Measurements from ENCODE around the gene NCAN. TPM values are rescaled to one million over a fixed set of nuclear protein-coding genes. Genes with fewer than 3 reads are reported as not detected.

NCAN gene
- total and polyA plus RNA-seq, 9 donors = 0.07 to 0.27 (median 0.11) TPM

DNA sequence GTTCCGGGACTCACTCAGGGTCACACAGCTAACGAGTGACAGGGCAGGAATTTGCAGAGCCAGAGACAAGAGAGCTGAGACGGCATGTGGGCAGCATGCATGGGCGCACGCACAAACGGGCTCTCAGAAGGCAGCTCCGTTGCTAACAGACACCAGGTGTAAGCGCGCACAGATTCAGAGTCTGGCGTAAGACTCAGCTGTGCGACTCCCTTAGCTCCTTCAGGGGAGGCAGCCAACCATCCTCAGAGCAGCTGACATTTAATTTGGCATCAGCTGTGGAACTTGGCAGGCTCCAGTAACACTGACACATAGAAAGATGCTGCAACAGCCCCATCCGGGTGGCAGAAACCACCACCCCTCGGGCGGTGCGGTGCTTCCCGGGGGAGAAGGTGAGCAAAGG lies 68.8 kb downstream of the NCAN start:
- Histone ChIP-seq H3K4me3 (ENCODE audit: low read length) (no peak overlapping the region), H3K27ac (ENCODE audit: low read length) (no peak overlapping the region), H3K4me1 (ENCODE audit: control insufficient read depth, insufficient read depth, low read length) (peaks cover 19% of the 10 kb centered on the region), H3K27me3 (ENCODE audit: control insufficient read depth, insufficient read depth, low read length) (no peaks in the 10 kb centered on the region), H3K9me3 (replicated peaks; ENCODE audit: control insufficient read depth, low read depth, low read length) (no peaks in the 10 kb centered on the region), H3K36me3 (ENCODE audit: control insufficient read depth, insufficient read depth, low read length) (peaks cover 69% of the 10 kb centered on the region)
- DNase-seq = peak; percentile 73
- 77% methylated on average over 15 of the region's 16 CpGs for WGBS (ENCODE audit: insufficient coverage)

- Histone ChIP-seq H3K27me3 (ENCODE audit: control insufficient read depth, insufficient read depth, low read length) (no peaks in the 10 kb centered on the region), H3K27ac (ENCODE audit: low read length) (no peak overlapping the region), H3K4me1 (ENCODE audit: control insufficient read depth, insufficient read depth, low read length) (peaks cover 3% of the 10 kb centered on the region), H3K4me3 (ENCODE audit: low read length) (no peak overlapping the region), H3K9me3 (replicated peaks; ENCODE audit: control insufficient read depth, low read depth, low read length) (no peaks in the 10 kb centered on the region), H3K36me3 (ENCODE audit: control insufficient read depth, insufficient read depth, low read length) (peaks cover 59% of the 10 kb centered on the region)
- DNase-seq = no peak
- WGBS (ENCODE audit: insufficient coverage) = 80% methylated on average over 9 of the region's 10 CpGs
Measured at GRCh38 chr19:19285686-19286085, 73.9 kb downstream of the NCAN start.

DNA sequence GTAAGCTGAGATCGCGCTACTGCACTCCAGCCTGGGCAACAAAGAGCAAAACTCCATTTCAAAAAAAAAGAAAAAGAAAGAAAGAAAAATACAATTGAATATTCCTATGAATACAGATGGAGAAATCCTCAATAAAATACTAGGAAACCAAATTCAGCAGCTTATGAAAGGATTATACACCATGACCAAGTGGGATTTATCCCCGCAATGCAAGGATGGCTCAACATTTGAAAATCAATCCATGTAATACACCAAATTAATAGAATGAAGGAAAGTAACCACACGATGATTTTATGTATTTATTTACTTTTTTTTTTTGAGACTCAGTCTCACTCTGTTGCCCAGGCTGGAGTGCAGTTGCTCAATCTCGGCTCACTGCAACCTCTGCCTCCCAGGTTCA lies 80.8 kb downstream of the NCAN start:
- no peaks in the 10 kb centered on the region for H3K4me1 ChIP-seq (ENCODE audit: control insufficient read depth, insufficient read depth, low read length)
- no peaks in the 10 kb centered on the region for H3K27me3 ChIP-seq (ENCODE audit: control insufficient read depth, insufficient read depth, low read length)
- H3K36me3 ChIP-seq (ENCODE audit: control insufficient read depth, insufficient read depth, low read length) = peaks cover 46% of the 10 kb centered on the region
- H3K27ac ChIP-seq (ENCODE audit: low read length) = no peak overlapping the region
- H3K9me3 ChIP-seq (replicated peaks; ENCODE audit: control insufficient read depth, low read depth, low read length) = peaks cover 4% of the 10 kb centered on the region
- DNase-seq = no peak
- H3K4me3 ChIP-seq (ENCODE audit: low read length) = no peak overlapping the region
- WGBS (ENCODE audit: insufficient coverage) = no CpG with 5 or more reads among the region's 5 CpGs

GRCh38 chr19:19294914-19295313 lies 83.2 kb downstream of the NCAN start:
- peaks cover 4% of the 10 kb centered on the region for H3K9me3 ChIP-seq (replicated peaks; ENCODE audit: control insufficient read depth, low read depth, low read length)
- H3K4me1 ChIP-seq (ENCODE audit: control insufficient read depth, insufficient read depth, low read length) = no peaks in the 10 kb centered on the region
- H3K27ac ChIP-seq (ENCODE audit: low read length) = no peak overlapping the region
- no CpG with 5 or more reads among the region's 4 CpGs for WGBS (ENCODE audit: insufficient coverage)
- H3K36me3 ChIP-seq (ENCODE audit: control insufficient read depth, insufficient read depth, low read length) = peaks cover 39% of the 10 kb centered on the region
- H3K27me3 ChIP-seq (ENCODE audit: control insufficient read depth, insufficient read depth, low read length) = no peaks in the 10 kb centered on the region
- no peak overlapping the region for H3K4me3 ChIP-seq (ENCODE audit: low read length)
- no peak for DNase-seq

- no peak for DNase-seq
- 87% methylated on average over 12 of the region's 19 CpGs for WGBS (ENCODE audit: insufficient coverage)
- no peaks in the 10 kb centered on the region for H3K27me3 ChIP-seq (ENCODE audit: control insufficient read depth, insufficient read depth, low read length)
- no peak overlapping the region for H3K27ac ChIP-seq (ENCODE audit: low read length)
- no peak overlapping the region for H3K4me3 ChIP-seq (ENCODE audit: low read length)
- no peaks in the 10 kb centered on the region for H3K4me1 ChIP-seq (ENCODE audit: control insufficient read depth, insufficient read depth, low read length)
- peaks cover 59% of the 10 kb centered on the region for H3K36me3 ChIP-seq (ENCODE audit: control insufficient read depth, insufficient read depth, low read length)
- H3K9me3 ChIP-seq (replicated peaks; ENCODE audit: control insufficient read depth, low read depth, low read length) = peaks cover 4% of the 10 kb centered on the region
Measured at GRCh38 chr19:19296953-19297689, 85.4 kb downstream of the NCAN start.

- H3K36me3 ChIP-seq (ENCODE audit: control insufficient read depth, insufficient read depth, low read length) = peaks cover 60% of the 10 kb centered on the region
- no peak for DNase-seq
- H3K27me3 ChIP-seq (ENCODE audit: control insufficient read depth, insufficient read depth, low read length) = no peaks in the 10 kb centered on the region
- H3K27ac ChIP-seq (ENCODE audit: low read length) = no peak overlapping the region
- H3K9me3 ChIP-seq (replicated peaks; ENCODE audit: control insufficient read depth, low read depth, low read length) = peaks cover 2% of the 10 kb centered on the region
- H3K4me3 ChIP-seq (ENCODE audit: low read length) = no peak overlapping the region
- WGBS (ENCODE audit: insufficient coverage) = 70% methylated on average over 9 of the region's 9 CpGs
- no peaks in the 10 kb centered on the region for H3K4me1 ChIP-seq (ENCODE audit: control insufficient read depth, insufficient read depth, low read length)
Measured at GRCh38 chr19:19297759-19298158, 86.0 kb downstream of the NCAN start.

GRCh38 chr19:19300613-19301012 lies 88.9 kb downstream of the NCAN start:
- Histone ChIP-seq H3K4me3 (ENCODE audit: low read length) (no peak overlapping the region), H3K27ac (ENCODE audit: low read length) (no peak overlapping the region), H3K9me3 (replicated peaks; ENCODE audit: control insufficient read depth, low read depth, low read length) (no peaks in the 10 kb centered on the region), H3K4me1 (ENCODE audit: control insufficient read depth, insufficient read depth, low read length) (no peaks in the 10 kb centered on the region), H3K27me3 (ENCODE audit: control insufficient read depth, insufficient read depth, low read length) (no peaks in the 10 kb centered on the region), H3K36me3 (ENCODE audit: control insufficient read depth, insufficient read depth, low read length) (peaks cover 66% of the 10 kb centered on the region)
- no peak for DNase-seq
- 96% methylated on average over 11 of the region's 12 CpGs for WGBS (ENCODE audit: insufficient coverage)

Other genes starting within 250 kb of the NCAN start
- 47.3 TPM for gene SUGP2, start 178.4 kb upstream of the NCAN start, total RNA-seq
- gene SUGP2, start 178.4 kb upstream of the NCAN start, polyA plus RNA-seq (ENCODE audit: insufficient read depth in 1 of 8, insufficient read length in 8 of 8, low replicate concordance in 1 of 8) = 10 to 100 TPM; 47.5 to 82.0 (median 60.4) TPM
- 20.9 TPM for gene ARMC6, start 178.4 kb upstream of the NCAN start, total RNA-seq
- 10 to 100 TPM; 25.2 to 31.9 (median 30.0) TPM for gene ARMC6, start 178.4 kb upstream of the NCAN start, polyA plus RNA-seq (ENCODE audit: insufficient read depth in 1 of 8, insufficient read length in 8 of 8, low replicate concordance in 1 of 8)
- 5.9 TPM for gene SLC25A42, start 148.0 kb upstream of the NCAN start, total RNA-seq
- 10 to 100 TPM in 4 of 8 donors, 1 to 10 TPM in 4; 8.7 to 12.2 (median 9.9) TPM for gene SLC25A42, start 148.0 kb upstream of the NCAN start, polyA plus RNA-seq (ENCODE audit: insufficient read depth in 1 of 8, insufficient read length in 8 of 8, low replicate concordance in 1 of 8)
- gene TMEM161A, start 73.5 kb upstream of the NCAN start, total RNA-seq = 18.5 TPM
- 10 to 100 TPM; 18.5 to 36.4 (median 24.5) TPM for gene TMEM161A, start 73.5 kb upstream of the NCAN start, polyA plus RNA-seq (ENCODE audit: insufficient read depth in 1 of 8, insufficient read length in 8 of 8, low replicate concordance in 1 of 8)
- 0.98 TPM for gene MEF2B, start 41.7 kb upstream of the NCAN start, total RNA-seq
- 1 to 10 TPM in 6 of 8 donors, under 1 TPM in 2; 0.33 to 3.7 (median 1.4) TPM for gene MEF2B, start 41.7 kb upstream of the NCAN start, polyA plus RNA-seq (ENCODE audit: insufficient read depth in 1 of 8, insufficient read length in 8 of 8, low replicate concordance in 1 of 8)
- 7.8 TPM for gene BORCS8, start 19.8 kb upstream of the NCAN start, total RNA-seq
- 10 to 100 TPM; 10.9 to 16.6 (median 12.9) TPM for gene BORCS8, start 19.8 kb upstream of the NCAN start, polyA plus RNA-seq (ENCODE audit: insufficient read depth in 1 of 8, insufficient read length in 8 of 8, low replicate concordance in 1 of 8)
- 125 TPM for gene RFXANK, start 19.7 kb upstream of the NCAN start, total RNA-seq
- gene RFXANK, start 19.7 kb upstream of the NCAN start, polyA plus RNA-seq (ENCODE audit: insufficient read depth in 1 of 8, insufficient read length in 8 of 8, low replicate concordance in 1 of 8) = 10 to 100 TPM; 57.1 to 84.2 (median 71.0) TPM
- 11.8 TPM for gene NR2C2AP, start 8.5 kb upstream of the NCAN start, total RNA-seq
- 10 to 100 TPM in 5 of 8 donors, 1 to 10 TPM in 3; 7.5 to 13.1 (median 11.0) TPM for gene NR2C2AP, start 8.5 kb upstream of the NCAN start, polyA plus RNA-seq (ENCODE audit: insufficient read depth in 1 of 8, insufficient read length in 8 of 8, low replicate concordance in 1 of 8)
- gene TM6SF2, start 61.3 kb downstream of the NCAN start, total RNA-seq = 1.3 TPM
- gene TM6SF2, start 61.3 kb downstream of the NCAN start, polyA plus RNA-seq (ENCODE audit: insufficient read depth in 1 of 8, insufficient read length in 8 of 8, low replicate concordance in 1 of 8) = 1 to 10 TPM; 1.8 to 6.7 (median 2.4) TPM
- 22.2 TPM for gene SUGP1, start 108.6 kb downstream of the NCAN start, total RNA-seq
- 10 to 100 TPM; 32.4 to 43.9 (median 37.5) TPM for gene SUGP1, start 108.6 kb downstream of the NCAN start, polyA plus RNA-seq (ENCODE audit: insufficient read depth in 1 of 8, insufficient read length in 8 of 8, low replicate concordance in 1 of 8)
- gene MAU2, start 108.9 kb downstream of the NCAN start, total RNA-seq = 28.9 TPM
- 10 to 100 TPM; 29.0 to 67.8 (median 41.3) TPM for gene MAU2, start 108.9 kb downstream of the NCAN start, polyA plus RNA-seq (ENCODE audit: insufficient read depth in 1 of 8, insufficient read length in 8 of 8, low replicate concordance in 1 of 8)
- 25.1 TPM for gene GATAD2A, start 193.7 kb downstream of the NCAN start, total RNA-seq
- gene GATAD2A, start 193.7 kb downstream of the NCAN start, polyA plus RNA-seq (ENCODE audit: insufficient read depth in 1 of 8, insufficient read length in 8 of 8, low replicate concordance in 1 of 8) = 10 to 100 TPM; 40.7 to 62.2 (median 50.2) TPM